Neural cell (in vitro differentiated cells): ENCODE measurements around the gene PGA4.

Source experiments
- CTCF ChIP-seq: fragments of 450-650 bp; IDR thresholded peaks from 2 replicates; pipeline ENCODE4 v1.5.1; 2014; ENCODE audit warnings: antibody characterized with exemption, mild to moderate bottlenecking, moderate library complexity; ENCODE audit not compliant: poor library complexity, severe bottlenecking
- POLR2AphosphoS5 ChIP-seq: IDR thresholded peaks from 2 replicates; pipeline ENCODE4 v1.6.1; 2012
- RAD21 ChIP-seq: fragments of 450-650 bp; conservative IDR thresholded peaks from 2 replicates; pipeline ENCODE4 v1.6.1; 2014; ENCODE audit warnings: antibody characterized with exemption, mild to moderate bottlenecking, moderate library complexity
- SMC3 ChIP-seq: fragments of 450-650 bp; conservative IDR thresholded peaks from 2 replicates; pipeline ENCODE4 v1.6.1; 2014; ENCODE audit warnings: antibody characterized with exemption, mild to moderate bottlenecking, moderate library complexity; ENCODE audit not compliant: poor library complexity
- TAF1 ChIP-seq: IDR thresholded peaks from 2 replicates; pipeline ENCODE4 v1.6.1; 2012; ENCODE audit warnings: low read depth
- TF ChIP-seq, protein P1 (sequence below): IDR thresholded peaks from 2 replicates; pipeline ENCODE4 v1.6.1; 2012; ENCODE audit warnings: borderline replicate concordance

- no peak for TF ChIP-seq CTCF
- no peak for TF ChIP-seq RAD21
- TF ChIP-seq, protein P1, sequence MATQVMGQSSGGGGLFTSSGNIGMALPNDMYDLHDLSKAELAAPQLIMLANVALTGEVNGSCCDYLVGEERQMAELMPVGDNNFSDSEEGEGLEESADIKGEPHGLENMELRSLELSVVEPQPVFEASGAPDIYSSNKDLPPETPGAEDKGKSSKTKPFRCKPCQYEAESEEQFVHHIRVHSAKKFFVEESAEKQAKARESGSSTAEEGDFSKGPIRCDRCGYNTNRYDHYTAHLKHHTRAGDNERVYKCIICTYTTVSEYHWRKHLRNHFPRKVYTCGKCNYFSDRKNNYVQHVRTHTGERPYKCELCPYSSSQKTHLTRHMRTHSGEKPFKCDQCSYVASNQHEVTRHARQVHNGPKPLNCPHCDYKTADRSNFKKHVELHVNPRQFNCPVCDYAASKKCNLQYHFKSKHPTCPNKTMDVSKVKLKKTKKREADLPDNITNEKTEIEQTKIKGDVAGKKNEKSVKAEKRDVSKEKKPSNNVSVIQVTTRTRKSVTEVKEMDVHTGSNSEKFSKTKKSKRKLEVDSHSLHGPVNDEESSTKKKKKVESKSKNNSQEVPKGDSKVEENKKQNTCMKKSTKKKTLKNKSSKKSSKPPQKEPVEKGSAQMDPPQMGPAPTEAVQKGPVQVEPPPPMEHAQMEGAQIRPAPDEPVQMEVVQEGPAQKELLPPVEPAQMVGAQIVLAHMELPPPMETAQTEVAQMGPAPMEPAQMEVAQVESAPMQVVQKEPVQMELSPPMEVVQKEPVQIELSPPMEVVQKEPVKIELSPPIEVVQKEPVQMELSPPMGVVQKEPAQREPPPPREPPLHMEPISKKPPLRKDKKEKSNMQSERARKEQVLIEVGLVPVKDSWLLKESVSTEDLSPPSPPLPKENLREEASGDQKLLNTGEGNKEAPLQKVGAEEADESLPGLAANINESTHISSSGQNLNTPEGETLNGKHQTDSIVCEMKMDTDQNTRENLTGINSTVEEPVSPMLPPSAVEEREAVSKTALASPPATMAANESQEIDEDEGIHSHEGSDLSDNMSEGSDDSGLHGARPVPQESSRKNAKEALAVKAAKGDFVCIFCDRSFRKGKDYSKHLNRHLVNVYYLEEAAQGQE, result no peak
- no peak for TF ChIP-seq POLR2AphosphoS5
- TF ChIP-seq SMC3, result no peak
- TF ChIP-seq TAF1, result no peak
These were observed 45.3 kb downstream of the PGA4 start for GRCh38 chr11:61267437-61267841.
